GM12891 (cell line): ENCODE results near the gene NOL4.

Source experiments
- POLR2A ChIP-seq: IDR thresholded peaks from 2 replicates; pipeline ENCODE4 v1.6.1; 2011; ENCODE audit warnings: low read depth, low read length, control low read depth
- POLR2AphosphoS5 ChIP-seq: IDR thresholded peaks from 2 replicates; pipeline ENCODE4 v1.6.1; 2011; ENCODE audit warnings: low read depth, low read length, control low read depth
- SPI1 ChIP-seq: IDR thresholded peaks from 2 replicates; pipeline ENCODE4 v1.6.1; 2011; ENCODE audit warnings: low read depth, low read length, control low read depth
- TAF1 ChIP-seq: IDR thresholded peaks from 2 replicates; pipeline ENCODE4 v1.6.1; 2011; ENCODE audit warnings: low read depth, low read length, control low read depth

- TF ChIP-seq POLR2AphosphoS5 (no peak), POLR2A (no peak), SPI1 (no peak), TAF1 (no peak)
These were observed 2.2 kb downstream of the NOL4 start for GRCh38 chr18:34222307-34223163.
